ENCODE results near the gene CCDC158. TPM values are rescaled to one million over a fixed set of nuclear protein-coding genes. Genes with fewer than 3 reads are reported as not detected.

The CCDC158 gene
- total and polyA plus RNA-seq, 2 donors (not counting 3 experiments of a cell fraction or from before 2014, with no cell fraction given), result not detected

DNA sequence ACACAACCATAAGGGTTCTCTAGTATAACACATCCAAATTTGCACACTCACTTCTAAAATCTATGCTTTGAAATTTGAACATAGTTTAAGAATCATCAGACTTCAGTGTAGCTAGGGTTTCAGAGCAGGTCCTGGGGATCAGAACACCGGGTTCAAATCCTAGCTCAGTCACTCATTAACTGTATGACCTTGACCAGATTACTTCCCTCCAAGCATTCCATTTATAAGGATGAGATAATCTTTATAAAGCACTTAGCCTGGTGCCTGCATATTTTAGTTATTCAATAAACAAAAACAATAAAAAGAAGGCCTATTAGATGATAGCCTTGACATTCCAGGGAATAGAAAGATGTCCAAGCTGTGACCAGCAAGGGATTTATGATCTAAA, 119.2 kb downstream of the CCDC158 start:
- H4K20me1 ChIP-seq (replicated peaks; ENCODE audit: control insufficient read depth, extremely low read depth, insufficient read depth, low read length), result no peaks in the 10 kb centered on the region
- TF ChIP-seq FOS (IDR thresholded peaks at IDR 0.05; ENCODE audit: borderline replicate concordance, insufficient read depth, low read length) (no peak), POLR2AphosphoS5 (IDR thresholded peaks at IDR 0.05; ENCODE audit: insufficient read depth, low read depth, low read length) (no peak), POLR2A (IDR thresholded peaks at IDR 0.05; ENCODE audit: low read depth, low read length) (no peak), EZH2 (IDR thresholded peaks at IDR 0.05; ENCODE audit: borderline replicate concordance, low read depth, low read length, severe bottlenecking) (no peak), JUN (IDR thresholded peaks at IDR 0.05; ENCODE audit: borderline replicate concordance, insufficient read depth, insufficient read length, low read depth) (no peak), GATA2 (IDR thresholded peaks at IDR 0.05; ENCODE audit: insufficient read depth, insufficient read length, low read depth, low read length) (no peak), MYC (IDR thresholded peaks at IDR 0.05; ENCODE audit: low read depth, low read length) (no peak)
- TF ChIP-seq, protein P1, sequence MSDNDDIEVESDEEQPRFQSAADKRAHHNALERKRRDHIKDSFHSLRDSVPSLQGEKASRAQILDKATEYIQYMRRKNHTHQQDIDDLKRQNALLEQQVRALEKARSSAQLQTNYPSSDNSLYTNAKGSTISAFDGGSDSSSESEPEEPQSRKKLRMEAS (IDR thresholded peaks at IDR 0.05; ENCODE audit: insufficient read depth, insufficient read length), result no peak
- TF ChIP-seq, protein P2, sequence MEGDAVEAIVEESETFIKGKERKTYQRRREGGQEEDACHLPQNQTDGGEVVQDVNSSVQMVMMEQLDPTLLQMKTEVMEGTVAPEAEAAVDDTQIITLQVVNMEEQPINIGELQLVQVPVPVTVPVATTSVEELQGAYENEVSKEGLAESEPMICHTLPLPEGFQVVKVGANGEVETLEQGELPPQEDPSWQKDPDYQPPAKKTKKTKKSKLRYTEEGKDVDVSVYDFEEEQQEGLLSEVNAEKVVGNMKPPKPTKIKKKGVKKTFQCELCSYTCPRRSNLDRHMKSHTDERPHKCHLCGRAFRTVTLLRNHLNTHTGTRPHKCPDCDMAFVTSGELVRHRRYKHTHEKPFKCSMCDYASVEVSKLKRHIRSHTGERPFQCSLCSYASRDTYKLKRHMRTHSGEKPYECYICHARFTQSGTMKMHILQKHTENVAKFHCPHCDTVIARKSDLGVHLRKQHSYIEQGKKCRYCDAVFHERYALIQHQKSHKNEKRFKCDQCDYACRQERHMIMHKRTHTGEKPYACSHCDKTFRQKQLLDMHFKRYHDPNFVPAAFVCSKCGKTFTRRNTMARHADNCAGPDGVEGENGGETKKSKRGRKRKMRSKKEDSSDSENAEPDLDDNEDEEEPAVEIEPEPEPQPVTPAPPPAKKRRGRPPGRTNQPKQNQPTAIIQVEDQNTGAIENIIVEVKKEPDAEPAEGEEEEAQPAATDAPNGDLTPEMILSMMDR (IDR thresholded peaks at IDR 0.05; ENCODE audit: extremely low read depth in 1 of 2, insufficient read depth in 1 of 2, low read depth in 1 of 2, low read length in 2 of 2), result no peak
- H3K27me3 ChIP-seq (ENCODE audit: control insufficient read depth in 2 of 2, insufficient read depth in 2 of 2, low read length in 2 of 2), result peaks cover 0 to 2% of the 10 kb centered on the region in 2 experiments
- ChIA-PET CTCF (interaction anchor here (1.0 to 2.0 kb wide), 2 partner anchors 76 to 122 kb away, joined by 3 to 6 read pairs; no protein-coding TSS in a partner anchor), POLR2A (no interaction called here)
- no peaks in the 10 kb centered on the region for H3K36me3 ChIP-seq (ENCODE audit: control insufficient read depth in 2 of 2, extremely low read depth in 1 of 2, insufficient read depth in 2 of 2, low read length in 2 of 2)
- H3K4me1 ChIP-seq (ENCODE audit: control insufficient read depth, extremely low read depth, insufficient read depth, low read length), result peaks cover 2% of the 10 kb centered on the region
- no peak overlapping the region for H3K9ac ChIP-seq (replicated peaks; ENCODE audit: extremely low read depth, insufficient read depth, low read length)
- H3K9me1 ChIP-seq (replicated peaks; ENCODE audit: control insufficient read depth, extremely low read depth, insufficient read depth, low read length), result no peaks in the 10 kb centered on the region
- dilution Hi-C loops (cut with MboI; ENCODE audit: extremely low pct_ligation_motif_present, low sequenced_read_pairs) (no loop called here), intact Hi-C loops (cut with micrococcal nuclease) (no loop called here)
- FAIRE-seq (no peak), DNase-seq (ENCODE audit: low read depth, low spot score) (no peak)
- no peak overlapping the region for H3K4me3 ChIP-seq (replicated peaks in 1 of 3; ENCODE audit: insufficient read depth in 1 of 3, low read depth in 1 of 3, low read length in 3 of 3)
- H2AFZ ChIP-seq (ENCODE audit: low read depth, low read length), result no peak overlapping the region
- no TSS peak for BruUV-seq (replicated peaks)
- H3K79me2 ChIP-seq (ENCODE audit: control insufficient read depth, insufficient read depth, low read length), result no peaks in the 10 kb centered on the region
- no peak overlapping the region for H3K4me2 ChIP-seq (ENCODE audit: insufficient read depth, low read length)
- H3K9me3 ChIP-seq (replicated peaks; ENCODE audit: control insufficient read depth, insufficient read depth, low read length), result no peaks in the 10 kb centered on the region
- no peak overlapping the region for H3K27ac ChIP-seq (ENCODE audit: insufficient read depth, low read depth, low read length)

Measured in endothelial cell of umbilical vein (primary cell).